ENCODE results near the gene CNR2.

- TF ChIP-seq CTCF (conservative IDR thresholded peaks at IDR 0.05; ENCODE audit: low read length), result peak; percentile 92
- TF ChIP-seq EZH2phosphoT487 (IDR thresholded peaks at IDR 0.05; ENCODE audit: borderline replicate concordance), result no peak
Measured at GRCh38 chr1:23916209-23917131, 3.3 kb upstream of the CNR2 start.
